ENCODE measurements around the gene HECTD2. TPM values are rescaled to one million over a fixed set of nuclear protein-coding genes. Genes with fewer than 3 reads are reported as not detected.

HECTD2 gene
- total RNA-seq, 1 donor from 2014 or later = 8.1 TPM

- intact Hi-C loops (cut with micrococcal nuclease) = no loop called here
- Mint-ChIP-seq H3K4me3 (no peak overlapping the region), H3K9me3 (no peaks in the 10 kb centered on the region), H3K4me1 (no peaks in the 10 kb centered on the region), H3K36me3 (ENCODE audit: low read depth) (no peaks in the 10 kb centered on the region), H3K27me3 (no peaks in the 10 kb centered on the region), H3K27ac (no peak overlapping the region)
- DNase-seq (no peak), ATAC-seq (ENCODE audit: low read depth) (no peak)
- no peak for TF ChIP-seq CTCF (IDR thresholded peaks at IDR 0.05)
- ChIA-PET CTCF (no interaction called here), POLR2A (no interaction called here)
These were observed 77.9 kb downstream of the HECTD2 start for GRCh38 chr10:91487911-91488582.

GRCh38 chr10:91493313-91493712 lies 83.2 kb downstream of the HECTD2 start:
- H3K9me3 Mint-ChIP-seq = no peaks in the 10 kb centered on the region
- no peaks in the 10 kb centered on the region for H3K4me1 Mint-ChIP-seq
- ATAC-seq (ENCODE audit: low read depth) (no peak), DNase-seq (no peak)
- intact Hi-C loops (cut with micrococcal nuclease) = no loop called here
- ChIA-PET POLR2A (no interaction called here), CTCF (interaction anchor here (0.9 kb wide), 1 partner anchor 142 kb away, joined by 3 read pairs; no protein-coding TSS in a partner anchor)
- H3K4me3 Mint-ChIP-seq = no peak overlapping the region
- no peaks in the 10 kb centered on the region for H3K27me3 Mint-ChIP-seq
- no peak for TF ChIP-seq CTCF (IDR thresholded peaks at IDR 0.05)
- H3K27ac Mint-ChIP-seq = no peak overlapping the region
- no peaks in the 10 kb centered on the region for H3K36me3 Mint-ChIP-seq (ENCODE audit: low read depth)

- DNase-seq = no peak
- CTCF ChIA-PET = no interaction called here
- Mint-ChIP-seq H3K27ac (no peak overlapping the region), H3K4me1 (no peaks in the 10 kb centered on the region), H3K36me3 (ENCODE audit: low read depth) (peaks cover 7% of the 10 kb centered on the region), H3K9me3 (no peaks in the 10 kb centered on the region), H3K4me3 (no peak overlapping the region), H3K27me3 (no peaks in the 10 kb centered on the region)
- no peak for ATAC-seq (ENCODE audit: low read depth)
- POLR2A ChIA-PET = no interaction called here
- no peak for TF ChIP-seq CTCF (IDR thresholded peaks at IDR 0.05)
- intact Hi-C loops (cut with micrococcal nuclease) = no loop called here
These were observed 85.3 kb downstream of the HECTD2 start for GRCh38 chr10:91495402-91495801.

- Mint-ChIP-seq H3K9me3 (no peaks in the 10 kb centered on the region), H3K27me3 (no peaks in the 10 kb centered on the region), H3K4me3 (no peak overlapping the region), H3K4me1 (no peaks in the 10 kb centered on the region), H3K27ac (no peak overlapping the region), H3K36me3 (ENCODE audit: low read depth) (peaks cover 8% of the 10 kb centered on the region)
- ATAC-seq (ENCODE audit: low read depth) (no peak), DNase-seq (no peak)
- CTCF ChIA-PET = no interaction called here
- intact Hi-C loops (cut with micrococcal nuclease) = no loop called here
- POLR2A ChIA-PET = no interaction called here
- no peak for TF ChIP-seq CTCF (IDR thresholded peaks at IDR 0.05)
These were observed 85.9 kb downstream of the HECTD2 start for GRCh38 chr10:91496016-91496415.

- H3K27ac Mint-ChIP-seq = no peak overlapping the region
- intact Hi-C loops (cut with micrococcal nuclease) = no loop called here
- ATAC-seq (ENCODE audit: low read depth) = no peak
- POLR2A ChIA-PET = no interaction called here
- no peak for DNase-seq
- CTCF ChIA-PET = no interaction called here
- no peak for TF ChIP-seq CTCF (IDR thresholded peaks at IDR 0.05)
- no peaks in the 10 kb centered on the region for H3K4me1 Mint-ChIP-seq
- H3K4me3 Mint-ChIP-seq = no peak overlapping the region
- no peaks in the 10 kb centered on the region for H3K36me3 Mint-ChIP-seq (ENCODE audit: low read depth)
- H3K9me3 Mint-ChIP-seq = no peaks in the 10 kb centered on the region
- no peaks in the 10 kb centered on the region for H3K27me3 Mint-ChIP-seq
These were observed 101.6 kb downstream of the HECTD2 start for GRCh38 chr10:91511549-91512330.

Data from activated B cell treated with CpG ODN at 0.5 μM for 24 hours (primary cell).